HUES64 (cell line): ENCODE data around the gene LYRM4.

Experiments used
- H3K27ac ChIP-seq: 2 replicates; pipeline ENCODE4 v1.7.0; 2013; ENCODE audit warnings: low read depth, low read length, inconsistent platforms
- H3K27me3 ChIP-seq: 2 replicates; pipeline ENCODE4 v1.6.1; 2013; ENCODE audit warnings: mild to moderate bottlenecking, low read length; ENCODE audit not compliant: insufficient read depth
- H3K36me3 ChIP-seq: 2 replicates; pipeline ENCODE4 v1.6.1; 2013; ENCODE audit warnings: mild to moderate bottlenecking, low read length; ENCODE audit not compliant: insufficient read depth
- H3K4me1 ChIP-seq: 2 replicates; pipeline ENCODE4 v1.6.1; 2013; ENCODE audit warnings: mild to moderate bottlenecking, low read length, moderate library complexity; ENCODE audit not compliant: insufficient read depth
- H3K4me3 ChIP-seq: 2 replicates; pipeline ENCODE4 v1.5.1; 2013; ENCODE audit warnings: mild to moderate bottlenecking, low read length, moderate library complexity
- H3K9ac ChIP-seq: 2 replicates; pipeline ENCODE4 v1.6.1; 2013; ENCODE audit warnings: mild to moderate bottlenecking, low read depth, low read length
- H3K9me3 ChIP-seq: 2 replicates; pipeline ENCODE4 v1.6.1; 2013; ENCODE audit warnings: low read depth, low read length; ENCODE audit not compliant: insufficient read depth
- WGBS: fragments of 150-250, 120-280 bp; methylation state at CpG from one replicate; pipeline ENCODE4 v1.1.7; 2013; ENCODE audit warnings: missing lambda C conversion rate; 5-methylcytosine and 5-hydroxymethylcytosine counted together

The LYRM4 gene

GRCh38 chr6:5293692-5294091 lies 32.9 kb upstream of the LYRM4 start:
- Histone ChIP-seq H3K9me3 (no peaks in the 10 kb centered on the region), H3K36me3 (no peaks in the 10 kb centered on the region), H3K27ac (no peak overlapping the region), H3K4me3 (no peak overlapping the region), H3K27me3 (no peaks in the 10 kb centered on the region), H3K4me1 (peaks cover 8% of the 10 kb centered on the region; the same call in 1 of the 2 replicates), H3K9ac (no peak overlapping the region)
- 84% methylated on average over 2 of the region's 2 CpGs for WGBS

- H3K4me3 ChIP-seq, result no peak overlapping the region
- no peaks in the 10 kb centered on the region for H3K36me3 ChIP-seq
- no peaks in the 10 kb centered on the region for H3K27me3 ChIP-seq
- WGBS, result 89% methylated on average over 1 of the region's 1 CpG
- no peaks in the 10 kb centered on the region for H3K9me3 ChIP-seq
- H3K4me1 ChIP-seq, result peaks cover 17% of the 10 kb centered on the region
- H3K27ac ChIP-seq, result no peak overlapping the region
- no peak overlapping the region for H3K9ac ChIP-seq
These were observed 31.4 kb upstream of the LYRM4 start for GRCh38 chr6:5292154-5292553.

DNA sequence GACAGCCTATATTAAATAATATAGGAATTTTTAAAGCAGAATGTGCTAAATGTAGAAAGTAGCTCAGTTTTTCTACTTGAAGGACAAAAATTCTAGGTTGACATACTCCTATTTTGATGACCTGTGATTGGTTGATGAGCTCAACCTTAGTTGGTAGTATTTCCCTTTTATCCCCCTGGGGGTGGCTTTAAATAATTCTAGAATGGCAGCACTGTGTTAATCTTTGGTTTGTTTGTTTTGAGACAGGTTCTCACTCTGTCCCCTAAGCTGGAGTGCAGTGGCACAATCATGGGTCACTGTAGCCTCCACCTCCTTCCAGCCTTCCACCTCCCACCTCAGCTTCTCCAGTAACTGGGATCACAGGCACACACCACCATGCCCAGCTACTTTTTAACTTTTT lies 29.8 kb upstream of the LYRM4 start:
- peaks cover 17% of the 10 kb centered on the region for H3K4me1 ChIP-seq
- H3K27ac ChIP-seq, result no peak overlapping the region
- no peak overlapping the region for H3K4me3 ChIP-seq
- H3K27me3 ChIP-seq, result no peaks in the 10 kb centered on the region
- no peaks in the 10 kb centered on the region for H3K9me3 ChIP-seq
- H3K36me3 ChIP-seq, result no peaks in the 10 kb centered on the region
- H3K9ac ChIP-seq, result no peak overlapping the region

DNA sequence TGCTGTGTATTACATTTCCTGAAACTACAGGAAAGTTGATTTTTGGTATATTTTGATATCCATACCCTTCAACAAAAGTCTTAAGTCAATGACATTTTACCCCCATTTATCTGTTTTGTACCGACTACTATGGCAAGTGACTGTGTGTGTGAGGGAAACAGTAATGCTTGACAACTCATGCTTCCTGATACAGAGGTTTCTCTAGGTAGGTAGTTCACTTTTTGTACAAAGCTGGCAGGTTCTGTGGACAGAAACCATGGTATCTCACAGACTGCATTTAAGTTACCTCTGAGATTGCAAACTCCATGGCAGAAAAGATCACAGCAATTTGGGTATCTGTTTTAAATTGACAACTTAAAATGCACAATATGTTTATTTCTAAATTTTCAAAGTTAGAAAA lies 29.3 kb upstream of the LYRM4 start:
- no peak overlapping the region for H3K27ac ChIP-seq
- H3K9ac ChIP-seq, result no peak overlapping the region
- H3K4me3 ChIP-seq, result no peak overlapping the region
- no peaks in the 10 kb centered on the region for H3K36me3 ChIP-seq
- peaks cover 17% of the 10 kb centered on the region for H3K4me1 ChIP-seq
- no peaks in the 10 kb centered on the region for H3K27me3 ChIP-seq
- no peaks in the 10 kb centered on the region for H3K9me3 ChIP-seq
- 89% methylated on average over 1 of the region's 1 CpG for WGBS

- H3K4me1 ChIP-seq, result peaks cover 12% of the 10 kb centered on the region
- no peak overlapping the region for H3K4me3 ChIP-seq
- H3K36me3 ChIP-seq, result no peaks in the 10 kb centered on the region
- no peaks in the 10 kb centered on the region for H3K27me3 ChIP-seq
- no peak overlapping the region for H3K9ac ChIP-seq
- H3K27ac ChIP-seq, result no peak overlapping the region
- H3K9me3 ChIP-seq, result no peaks in the 10 kb centered on the region
- WGBS, result 90% methylated on average over 2 of the region's 2 CpGs
These were observed 27.2 kb upstream of the LYRM4 start for GRCh38 chr6:5287966-5288297.

DNA sequence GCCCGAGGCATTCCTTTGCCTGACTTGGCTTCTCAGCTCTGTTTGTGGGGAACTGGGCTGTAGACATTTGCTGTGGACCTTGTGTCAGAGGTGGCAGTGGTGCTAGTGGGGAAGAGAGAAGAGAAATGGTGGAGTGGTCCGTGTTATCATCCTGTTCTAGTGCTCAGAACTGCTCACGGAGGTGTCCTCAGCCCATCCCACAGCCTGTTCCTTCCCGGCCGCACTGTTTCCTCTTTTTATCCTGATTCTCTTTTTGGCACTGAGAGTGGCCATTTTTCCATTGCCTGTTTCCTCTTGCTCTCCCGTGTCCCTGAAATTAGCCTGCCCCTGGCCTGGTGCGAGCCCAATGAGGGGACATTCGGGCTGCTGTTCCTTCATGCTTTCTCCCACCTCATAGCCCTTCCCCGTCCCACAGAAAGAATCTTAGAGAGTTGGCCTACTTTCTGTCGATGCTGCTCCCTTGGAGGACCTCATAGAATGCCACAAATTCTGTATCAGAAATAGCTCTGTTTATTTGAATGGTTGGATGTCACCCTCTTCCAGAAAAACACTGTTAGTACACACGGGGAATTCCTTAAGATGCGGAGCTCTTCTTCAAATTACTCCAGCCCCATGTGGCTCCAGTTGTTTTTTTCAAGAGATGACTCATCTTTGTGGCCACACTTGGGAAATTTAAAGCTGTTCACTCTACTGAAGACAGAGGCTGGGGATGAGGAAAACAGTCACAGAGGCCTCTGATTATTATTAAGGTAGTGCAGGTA lies 26.6 kb upstream of the LYRM4 start:
- Histone ChIP-seq H3K4me3 (no peak overlapping the region), H3K9ac (no peak overlapping the region), H3K27me3 (no peaks in the 10 kb centered on the region), H3K4me1 (peaks cover 9% of the 10 kb centered on the region; the same call in 1 of the 2 replicates), H3K9me3 (no peaks in the 10 kb centered on the region), H3K36me3 (no peaks in the 10 kb centered on the region), H3K27ac (no peak overlapping the region)
- WGBS, result 90% methylated on average over 12 of the region's 12 CpGs

DNA sequence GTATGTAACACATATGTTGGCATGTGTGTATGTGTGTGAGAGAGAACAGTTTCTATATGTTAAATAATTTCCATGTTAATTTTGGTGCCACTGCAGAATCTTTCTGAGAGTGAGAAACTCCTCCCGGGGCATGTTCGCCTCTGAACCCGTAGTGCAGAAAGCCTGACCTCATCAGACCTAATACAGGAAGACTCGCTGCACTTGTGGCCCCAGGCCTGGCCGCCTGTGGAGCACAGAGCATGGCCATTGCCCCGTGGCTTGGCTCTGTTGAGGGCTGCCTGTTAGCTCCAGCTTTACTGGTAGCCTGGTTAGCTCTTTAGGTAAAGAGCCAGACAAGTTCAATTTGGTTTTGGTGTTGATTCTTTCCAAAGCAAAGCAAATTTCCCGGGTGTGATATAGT lies 26.0 kb upstream of the LYRM4 start:
- H3K9me3 ChIP-seq, result no peaks in the 10 kb centered on the region
- 90% methylated on average over 7 of the region's 7 CpGs for WGBS
- H3K4me1 ChIP-seq, result peaks cover 14% of the 10 kb centered on the region
- no peak overlapping the region for H3K4me3 ChIP-seq
- no peak overlapping the region for H3K27ac ChIP-seq
- H3K9ac ChIP-seq, result no peak overlapping the region
- H3K27me3 ChIP-seq, result no peaks in the 10 kb centered on the region
- no peaks in the 10 kb centered on the region for H3K36me3 ChIP-seq

GRCh38 chr6:5285526-5285925 lies 24.8 kb upstream of the LYRM4 start:
- H3K4me3 ChIP-seq, result no peak overlapping the region
- peaks cover 15% of the 10 kb centered on the region for H3K4me1 ChIP-seq
- no peak overlapping the region for H3K9ac ChIP-seq
- no peaks in the 10 kb centered on the region for H3K9me3 ChIP-seq
- H3K27me3 ChIP-seq, result no peaks in the 10 kb centered on the region
- WGBS, result 99% methylated on average over 5 of the region's 5 CpGs
- H3K36me3 ChIP-seq, result no peaks in the 10 kb centered on the region
- no peak overlapping the region for H3K27ac ChIP-seq

- Histone ChIP-seq H3K36me3 (no peaks in the 10 kb centered on the region), H3K9me3 (no peaks in the 10 kb centered on the region), H3K27ac (no peak overlapping the region), H3K4me3 (no peak overlapping the region), H3K9ac (no peak overlapping the region), H3K4me1 (peaks cover 15% of the 10 kb centered on the region), H3K27me3 (no peaks in the 10 kb centered on the region)
- WGBS, result 88% methylated on average over 6 of the region's 6 CpGs
These were observed 24.3 kb upstream of the LYRM4 start for GRCh38 chr6:5285081-5285480.

- Histone ChIP-seq H3K9me3 (no peaks in the 10 kb centered on the region), H3K4me1 (peaks cover 16% of the 10 kb centered on the region), H3K36me3 (no peaks in the 10 kb centered on the region), H3K27me3 (no peaks in the 10 kb centered on the region), H3K4me3 (no peak overlapping the region), H3K27ac (no peak overlapping the region), H3K9ac (no peak overlapping the region)
- 79% methylated on average over 9 of the region's 9 CpGs for WGBS
These were observed 21.5 kb upstream of the LYRM4 start for GRCh38 chr6:5282191-5282623.

DNA sequence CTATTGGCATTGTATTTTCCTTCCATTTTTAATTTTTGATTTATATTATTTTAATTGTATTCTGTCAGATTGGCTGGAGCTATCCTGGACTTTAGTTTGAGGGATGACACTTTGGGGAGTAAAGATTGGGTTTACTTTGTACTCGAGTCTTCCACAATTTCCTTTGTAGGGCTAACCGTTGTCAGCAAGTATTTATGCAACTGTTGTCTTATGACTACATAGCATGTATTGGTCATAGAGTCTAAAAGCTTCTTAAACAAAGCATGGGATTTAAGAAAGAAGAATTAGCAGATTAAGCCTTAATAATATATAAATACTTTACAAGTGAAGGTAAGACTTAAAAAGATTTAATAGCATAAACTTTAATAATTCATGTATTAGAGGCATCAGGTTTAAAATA lies 20.2 kb upstream of the LYRM4 start:
- no peak overlapping the region for H3K27ac ChIP-seq
- H3K4me1 ChIP-seq, result peaks cover 24% of the 10 kb centered on the region
- H3K4me3 ChIP-seq, result no peak overlapping the region
- H3K9me3 ChIP-seq, result no peaks in the 10 kb centered on the region
- H3K36me3 ChIP-seq, result no peaks in the 10 kb centered on the region
- H3K9ac ChIP-seq, result no peak overlapping the region
- H3K27me3 ChIP-seq, result no peaks in the 10 kb centered on the region
- 94% methylated on average over 2 of the region's 2 CpGs for whole genome bisulfite sequencing

DNA sequence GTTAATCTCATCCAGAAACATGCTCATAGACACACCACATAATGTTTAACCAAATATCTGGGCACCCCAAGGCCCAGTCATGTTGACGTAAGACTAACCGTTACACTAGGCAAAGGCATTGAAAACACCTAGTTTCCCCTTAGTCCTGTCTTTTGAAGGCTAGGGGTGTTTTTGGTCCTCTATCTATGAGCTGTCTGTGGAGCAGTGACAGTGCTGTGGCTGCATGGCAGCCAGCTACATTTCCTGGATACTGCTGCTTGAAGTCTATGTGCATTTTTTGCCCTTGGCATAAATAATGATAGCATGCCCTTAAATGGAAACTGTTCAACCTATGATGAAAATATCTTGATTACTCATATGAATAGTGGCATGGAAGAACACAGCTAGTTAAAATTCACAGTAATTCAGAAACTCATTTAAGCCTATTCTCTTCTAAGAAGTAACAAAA lies 19.2 kb upstream of the LYRM4 start:
- no peaks in the 10 kb centered on the region for H3K36me3 ChIP-seq
- no peaks in the 10 kb centered on the region for H3K9me3 ChIP-seq
- WGBS, result 95% methylated on average over 2 of the region's 2 CpGs
- H3K27me3 ChIP-seq, result no peaks in the 10 kb centered on the region
- H3K27ac ChIP-seq, result no peak overlapping the region
- H3K9ac ChIP-seq, result no peak overlapping the region
- peaks cover 24% of the 10 kb centered on the region for H3K4me1 ChIP-seq
- no peak overlapping the region for H3K4me3 ChIP-seq
